Neural cell (in vitro differentiated cells): Measurements from ENCODE around the gene LYPLAL1.

Experiments used
- CTCF ChIP-seq: fragments of 450-650 bp; IDR thresholded peaks from 2 replicates; pipeline ENCODE4 v1.5.1; 2014; ENCODE audit warnings: antibody characterized with exemption, mild to moderate bottlenecking, moderate library complexity; ENCODE audit not compliant: poor library complexity, severe bottlenecking
- EP300 ChIP-seq: fragments of 450-650 bp; conservative IDR thresholded peaks from 2 replicates; pipeline ENCODE4 v1.6.1; 2014; ENCODE audit warnings: antibody characterized with exemption, mild to moderate bottlenecking, moderate library complexity; ENCODE audit not compliant: poor library complexity, severe bottlenecking
- POLR2AphosphoS5 ChIP-seq: IDR thresholded peaks from 2 replicates; pipeline ENCODE4 v1.6.1; 2012
- RAD21 ChIP-seq: fragments of 450-650 bp; conservative IDR thresholded peaks from 2 replicates; pipeline ENCODE4 v1.6.1; 2014; ENCODE audit warnings: antibody characterized with exemption, mild to moderate bottlenecking, moderate library complexity
- TAF1 ChIP-seq: IDR thresholded peaks from 2 replicates; pipeline ENCODE4 v1.6.1; 2012; ENCODE audit warnings: low read depth

DNA sequence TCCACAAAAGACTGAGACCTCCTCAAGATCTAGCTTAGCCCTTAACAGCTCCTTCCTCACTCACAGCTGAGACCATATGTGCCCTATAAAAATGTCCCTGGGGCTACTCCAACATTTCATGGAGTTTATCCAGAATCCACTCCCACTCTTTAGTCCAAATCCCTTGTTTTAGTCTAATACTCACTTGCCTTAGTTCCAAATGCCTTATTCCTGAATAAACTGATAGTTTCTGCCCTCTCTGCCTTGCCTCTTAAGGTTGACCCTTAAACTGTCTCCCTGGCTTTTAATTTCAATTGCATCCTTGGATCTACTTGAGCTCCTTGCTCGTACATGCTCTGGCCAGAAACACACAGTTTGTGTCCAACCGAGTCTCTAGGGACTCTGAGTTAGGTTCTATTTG is 47.3 kb upstream of the LYPLAL1 start:
- TF ChIP-seq CTCF (no peak), POLR2AphosphoS5 (no peak), EP300 (no peak), RAD21 (no peak), TAF1 (no peak)
